Endothelial cell of umbilical vein (primary cell): ENCODE results near the gene HIVEP1. TPM values are rescaled to one million over a fixed set of nuclear protein-coding genes. Genes with fewer than 3 reads are reported as not detected.

ENCODE experiments used
- BruUV-seq: library from RNA; stranded (reverse); fragments of 400-500 nt; replicated peaks from 2 replicates; lab custom pipeline; 2021; lab: Mats Ljungman, UMichigan
- CTCF ChIA-PET: fragments of 300-600, 350-600 bp; sonication (Branson Sonifier 250); formaldehyde crosslinking; loops from one replicate; lab custom pipeline; 2021; ENCODE audit warnings: antibody characterized with exemption, inconsistent platforms; lab: Charles Lee
- POLR2A ChIA-PET: fragments of 300-600, 350-600 bp; sonication (Branson Sonifier 250); formaldehyde crosslinking; loops from one replicate; lab custom pipeline; 2021; ENCODE audit warnings: antibody characterized with exemption, inconsistent platforms; lab: Charles Lee
- DNase-seq: peaks from one replicate; pipeline ENCODE4 v3.0.0-alpha.2; 2011; ENCODE audit warnings: low read depth, low spot score
- FAIRE-seq: peaks from 2 replicates; lab custom pipeline; 2011; peaks lifted over from hg19 to GRCh38; lab: Jason Lieb, UNC
- H2AFZ ChIP-seq: 2 replicates; pipeline ENCODE4 v1.6.0; 2012; ENCODE audit warnings: low read depth, low read length, control low read depth, inconsistent platforms
- H3K27ac ChIP-seq: 2 replicates; pipeline ENCODE4 v1.5.1; 2011; ENCODE audit warnings: low read depth, mild to moderate bottlenecking, control low read depth, low read length, moderate library complexity; ENCODE audit not compliant: insufficient read depth
- H3K27me3 ChIP-seq, 2 experiments: 2 replicates each; pipeline versions ENCODE4 v1.6.0 to v1.6.1; 2011; ENCODE audit warnings: low read length in 2 of 2, mixed read lengths in 1 of 2; ENCODE audit not compliant: control insufficient read depth in 2 of 2, insufficient read depth in 2 of 2
- H3K36me3 ChIP-seq, 2 experiments: 2 replicates in 1 of 2; 3 replicates in 1 of 2; pipeline ENCODE4 v1.5.1; 2011; ENCODE audit warnings: low read length in 2 of 2, mild to moderate bottlenecking in 1 of 2, moderate library complexity in 1 of 2; ENCODE audit not compliant: control insufficient read depth in 2 of 2, insufficient read depth in 2 of 2; ENCODE audit errors: extremely low read depth in 1 of 2
- H3K4me1 ChIP-seq: 3 replicates; pipeline ENCODE4 v1.5.1; 2011; ENCODE audit warnings: mild to moderate bottlenecking, low read length; ENCODE audit not compliant: control insufficient read depth, insufficient read depth; ENCODE audit errors: extremely low read depth
- H3K4me2 ChIP-seq: 2 replicates; pipeline ENCODE4 v1.6.1; 2011; ENCODE audit warnings: low read length, control low read depth, mixed read lengths; ENCODE audit not compliant: insufficient read depth
- H3K4me3 ChIP-seq, 3 experiments: fragments of 200-600 bp in 1 of 3; sonication (generic), shearing (Covaris generic) in 1 of 3; replicated peaks in 1 of 3; 2 replicates each; pipeline ENCODE4 v1.5.1; 2011 to 2016; ENCODE audit warnings: control low read depth in 3 of 3, low read length in 3 of 3, mild to moderate bottlenecking in 2 of 3, inconsistent platforms in 1 of 3, low read depth in 1 of 3, moderate library complexity in 1 of 3; ENCODE audit not compliant: insufficient read depth in 1 of 3
- H3K79me2 ChIP-seq: 2 replicates; pipeline ENCODE4 v1.6.0; 2012; ENCODE audit warnings: low read length, inconsistent platforms; ENCODE audit not compliant: control insufficient read depth, insufficient read depth
- H3K9ac ChIP-seq: replicated peaks from 2 replicates; pipeline ENCODE3; 2011; ENCODE audit warnings: low read length, control low read depth; ENCODE audit not compliant: insufficient read depth; ENCODE audit errors: extremely low read depth
- H3K9me1 ChIP-seq: replicated peaks from 3 replicates; pipeline ENCODE4 v1.6.0; 2011; ENCODE audit warnings: mild to moderate bottlenecking, low read length; ENCODE audit not compliant: control insufficient read depth, insufficient read depth; ENCODE audit errors: extremely low read depth
- H3K9me3 ChIP-seq: replicated peaks from 2 replicates; pipeline ENCODE4 v1.5.1; 2012; ENCODE audit warnings: low read length, inconsistent platforms; ENCODE audit not compliant: control insufficient read depth, insufficient read depth
- H4K20me1 ChIP-seq: replicated peaks from 2 replicates; pipeline ENCODE3; 2011; ENCODE audit warnings: mild to moderate bottlenecking, low read length; ENCODE audit not compliant: control insufficient read depth, insufficient read depth; ENCODE audit errors: extremely low read depth
- CTCF ChIP-seq, 2 donors: IDR thresholded peaks; 1 replicate in 1 of 2; 2 replicates in 1 of 2; pipeline ENCODE4 v1.5.1; 2011; ENCODE audit warnings: low read length in 2 of 2, mild to moderate bottlenecking in 2 of 2, moderate library complexity in 2 of 2, control low read depth in 1 of 2, inconsistent platforms in 1 of 2, low read depth in 1 of 2; ENCODE audit not compliant: insufficient read depth in 1 of 2; ENCODE audit errors: extremely low read depth in 1 of 2
- EZH2 ChIP-seq: IDR thresholded peaks from 2 replicates; pipeline ENCODE4 v1.6.1; 2012; ENCODE audit warnings: borderline replicate concordance, low read depth, mild to moderate bottlenecking, moderate library complexity, low read length, inconsistent platforms; ENCODE audit not compliant: severe bottlenecking
- FOS ChIP-seq: IDR thresholded peaks from 2 replicates; pipeline ENCODE4 v1.6.1; 2011; ENCODE audit warnings: mild to moderate bottlenecking, low read length, moderate library complexity, borderline replicate concordance; ENCODE audit not compliant: insufficient read depth
- GATA2 ChIP-seq: IDR thresholded peaks from 2 replicates; pipeline ENCODE4 v1.7.0; 2011; ENCODE audit warnings: low read depth, mild to moderate bottlenecking, moderate library complexity, mixed read lengths, low read length; ENCODE audit not compliant: insufficient read length, insufficient read depth
- JUN ChIP-seq: IDR thresholded peaks from 2 replicates; pipeline ENCODE4 v1.6.1; 2011; ENCODE audit warnings: borderline replicate concordance, low read depth; ENCODE audit not compliant: insufficient read length, insufficient read depth
- MAX ChIP-seq: IDR thresholded peaks from 2 replicates; pipeline ENCODE4 v1.6.1; 2011; ENCODE audit not compliant: insufficient read depth, insufficient read length
- MYC ChIP-seq: IDR thresholded peaks from one replicate; pipeline ENCODE4 v1.6.1; 2011; ENCODE audit warnings: mild to moderate bottlenecking, low read depth, low read length
- POLR2A ChIP-seq: IDR thresholded peaks from 2 replicates; pipeline ENCODE4 v1.6.1; 2012; ENCODE audit warnings: low read depth, mild to moderate bottlenecking, control low read depth, low read length
- POLR2AphosphoS5 ChIP-seq: IDR thresholded peaks from 2 replicates; pipeline ENCODE4 v1.6.1; 2012; ENCODE audit warnings: low read depth, mild to moderate bottlenecking, control low read depth, low read length, moderate library complexity; ENCODE audit not compliant: insufficient read depth
- dilution Hi-C: fragments of 300-500 bp; cut with MboI; formaldehyde crosslinking; loops from one replicate; pipeline ENCODE4 v1.15.0; 2019; ENCODE audit warnings: low sequenced_read_pairs; ENCODE audit not compliant: extremely low pct_ligation_motif_present
- intact Hi-C: fragments of 100-400 bp; cut with micrococcal nuclease; formaldehyde crosslinking; loops from one replicate; pipeline ENCODE4 v1.10.0; 2022
- polyA plus RNA-seq, 4 experiments: library from polyadenylated mRNA; depleted of rRNA in 3 of 4; stranded (reverse) in 3 of 4; unstranded in 1 of 4; fragments of >200 nt; gene quantifications; 2 replicates each; pipeline versions ENCODE4 v1.2.1 to v1.2.3, GENCODE V29; 2011 to 2012; ENCODE audit warnings: missing spikeins in 1 of 4
- total RNA-seq: library from RNA; stranded (reverse); gene quantifications from 2 replicates; pipeline ENCODE4 v1.2.3, GENCODE V29; 2021

Gene HIVEP1
- total and polyA plus RNA-seq, 2 donors (not counting 3 experiments of a cell fraction or from before 2014, with no cell fraction given): 33.5 to 49.2 TPM

GRCh38 chr6:12099623-12100338, 87.7 kb downstream of the HIVEP1 start:
- POLR2A ChIA-PET: no interaction called here
- Histone ChIP-seq H3K9ac (no peak overlapping the region), H3K9me1 (no peaks in the 10 kb centered on the region), H3K4me1 (no peaks in the 10 kb centered on the region), H3K4me3 (no peak overlapping the region), H4K20me1 (no peaks in the 10 kb centered on the region), H3K27ac (no peak overlapping the region), H3K79me2 (peaks cover 9% of the 10 kb centered on the region), H3K4me2 (no peak overlapping the region), H3K9me3 (no peaks in the 10 kb centered on the region), H2AFZ (no peak overlapping the region), H3K27me3 (no peaks in the 10 kb centered on the region), H3K36me3 (no peaks in the 10 kb centered on the region)
- no TSS peak for BruUV-seq
- CTCF ChIA-PET: no interaction called here
- dilution Hi-C loops (no loop called here), intact Hi-C loops (no loop called here)
- FAIRE-seq (no peak), DNase-seq (no peak)
- TF ChIP-seq EZH2: no peak
- TF ChIP-seq CTCF (IDR thresholded peaks at IDR 0.05; ENCODE audit: extremely low read depth in 1 of 2, insufficient read depth in 1 of 2, low read depth in 1 of 2, low read length in 2 of 2): no peak
- no peak for TF ChIP-seq GATA2
- TF ChIP-seq FOS: no peak
- no peak for TF ChIP-seq MAX
- TF ChIP-seq POLR2AphosphoS5: no peak
- TF ChIP-seq MYC: no peak
- TF ChIP-seq JUN: no peak
- no peak for TF ChIP-seq POLR2A
